H54 (cell line): ENCODE data around the gene MBNL1.
A peak's percentile ranks its signal among the peaks of the same experiment; 100 is the strongest.

Source experiments
- DNase-seq: peaks from one replicate; pipeline ENCODE4 v3.0.0; 2011; ENCODE audit warnings: low spot score, mixed read lengths; ENCODE audit not compliant: insufficient read length
- FAIRE-seq: peaks from 3 replicates; lab custom pipeline; 2011; peaks lifted over from hg19 to GRCh38; lab: Jason Lieb, UNC
- POLR2A ChIP-seq: IDR thresholded peaks from 2 replicates; pipeline ENCODE4 v1.6.1; 2011; ENCODE audit warnings: low read depth, mild to moderate bottlenecking, low read length

MBNL1 gene

DNA sequence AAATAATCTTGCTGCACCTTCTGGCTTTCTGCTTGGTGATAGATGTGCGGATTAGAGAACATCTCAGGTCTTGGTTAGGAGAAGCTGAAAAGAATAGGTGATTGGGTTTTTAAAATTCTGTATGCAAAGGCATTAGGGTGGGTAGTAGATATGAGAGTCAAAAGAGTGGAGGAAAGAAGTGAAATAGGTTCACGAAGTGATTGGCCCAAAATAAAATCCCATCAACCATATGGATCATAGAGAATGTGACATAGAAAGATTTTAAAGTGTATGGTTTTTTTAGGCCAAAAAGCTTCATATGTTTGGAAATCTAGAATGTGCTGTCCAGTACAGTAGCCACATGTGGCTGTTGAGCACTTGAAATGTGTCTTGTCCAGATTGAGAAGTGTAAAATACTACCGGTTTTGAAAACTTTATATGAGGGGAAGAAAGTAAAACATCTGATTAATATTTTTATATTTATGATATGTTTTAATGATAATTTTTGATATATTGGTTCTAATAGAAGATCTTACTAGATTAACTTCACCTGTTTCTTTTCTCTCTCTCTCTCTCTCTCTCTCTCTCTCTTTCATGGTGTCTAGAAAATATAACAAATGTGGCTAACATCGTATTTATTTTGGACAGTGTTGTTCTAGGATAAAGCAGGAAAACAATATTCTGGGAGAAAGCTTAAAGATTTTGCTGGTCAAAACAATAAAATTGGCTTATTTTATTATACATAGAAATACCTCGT is 2.9 kb downstream of the MBNL1 start:
- FAIRE-seq (no peak), DNase-seq (no peak)
- TF ChIP-seq POLR2A, result no peak

DNA sequence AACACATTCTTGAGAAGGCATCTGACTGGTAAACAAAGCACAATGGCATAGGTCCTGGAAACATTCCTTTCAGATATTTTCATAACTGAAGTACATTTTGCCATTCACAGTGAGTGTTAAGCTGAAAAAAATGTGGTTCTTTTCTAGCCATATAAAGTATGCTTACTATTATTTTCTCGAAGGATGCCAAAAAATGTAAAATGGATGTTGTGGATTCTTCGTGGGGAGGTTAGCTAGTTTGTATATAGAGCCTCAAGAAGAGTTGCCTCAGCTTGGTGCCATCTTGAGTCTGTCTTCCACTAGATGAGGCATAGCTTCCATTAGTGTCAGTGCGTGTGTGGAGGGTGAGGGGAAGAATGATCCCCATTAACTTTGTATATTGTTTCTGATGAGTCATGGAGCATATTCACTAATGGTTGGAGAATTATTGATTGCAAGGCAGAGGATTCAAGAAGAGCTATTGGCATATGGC is 4.1 kb downstream of the MBNL1 start:
- FAIRE-seq, result peak; percentile 85
- no peak for TF ChIP-seq POLR2A
- DNase-seq, result no peak

DNA sequence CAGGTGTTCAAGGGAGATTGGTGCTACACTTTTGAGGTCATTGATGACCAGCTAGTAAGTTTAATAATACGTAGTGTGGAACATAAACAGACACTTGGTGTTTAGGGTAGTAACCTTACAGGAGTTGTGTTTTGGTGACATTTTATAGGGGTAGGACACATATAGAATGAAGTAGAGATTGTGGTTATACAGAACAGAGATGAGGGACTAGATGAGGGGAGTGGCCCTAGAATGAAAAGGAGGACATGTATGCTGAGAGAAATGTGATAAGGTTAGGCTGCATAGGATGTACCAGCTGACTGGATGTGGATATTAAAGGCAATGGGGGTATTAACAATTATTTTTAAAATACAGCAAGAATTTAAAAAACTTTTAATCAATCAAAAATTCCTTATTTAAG is 8.0 kb downstream of the MBNL1 start:
- FAIRE-seq, result no peak
- no peak for TF ChIP-seq POLR2A
- DNase-seq, result no peak

- no peak for TF ChIP-seq POLR2A
- FAIRE-seq, result peak; percentile 61
- DNase-seq, result no peak
These were observed 8.5 kb downstream of the MBNL1 start for GRCh38 chr3:152277198-152277597.

- peak; percentile 53 for FAIRE-seq
These were observed 10.2 kb downstream of the MBNL1 start for GRCh38 chr3:152278756-152279427.

GRCh38 chr3:152279479-152279878 is 10.8 kb downstream of the MBNL1 start:
- DNase-seq (no peak), FAIRE-seq (no peak)
- no peak for TF ChIP-seq POLR2A

More at GRCh38 chr3:152278756-152279427, 10.2 kb downstream of the MBNL1 start:
- DNase-seq, result no peak
- no peak for TF ChIP-seq POLR2A

DNA sequence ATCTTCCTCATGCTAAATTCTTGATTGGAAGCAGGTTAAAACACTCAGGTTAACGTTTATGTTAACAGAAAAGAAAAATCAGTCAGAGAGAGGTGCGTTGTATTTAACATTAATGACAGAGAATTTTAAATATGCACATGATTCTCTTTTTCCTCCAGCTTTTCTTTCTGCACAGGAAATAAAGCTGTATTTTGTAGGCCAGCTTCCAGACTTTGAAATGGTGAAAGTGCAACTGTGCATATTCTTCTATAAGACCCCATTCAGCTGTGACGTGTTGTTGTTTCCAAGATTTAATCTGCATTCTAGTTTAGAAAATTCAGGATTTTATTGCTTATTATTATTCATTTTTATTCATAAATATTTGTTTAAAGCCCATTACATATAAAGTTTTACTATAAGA is 11.8 kb downstream of the MBNL1 start:
- no peak for FAIRE-seq
- no peak for DNase-seq
- no peak for TF ChIP-seq POLR2A

- peak; percentile 64 for FAIRE-seq
- TF ChIP-seq POLR2A, result no peak
- DNase-seq, result no peak
These were observed 12.5 kb downstream of the MBNL1 start for GRCh38 chr3:152281133-152281713.

- TF ChIP-seq POLR2A, result no peak
- DNase-seq, result no peak
- FAIRE-seq, result peak; percentile 88
These were observed 14.1 kb downstream of the MBNL1 start for GRCh38 chr3:152282813-152283212.

DNA sequence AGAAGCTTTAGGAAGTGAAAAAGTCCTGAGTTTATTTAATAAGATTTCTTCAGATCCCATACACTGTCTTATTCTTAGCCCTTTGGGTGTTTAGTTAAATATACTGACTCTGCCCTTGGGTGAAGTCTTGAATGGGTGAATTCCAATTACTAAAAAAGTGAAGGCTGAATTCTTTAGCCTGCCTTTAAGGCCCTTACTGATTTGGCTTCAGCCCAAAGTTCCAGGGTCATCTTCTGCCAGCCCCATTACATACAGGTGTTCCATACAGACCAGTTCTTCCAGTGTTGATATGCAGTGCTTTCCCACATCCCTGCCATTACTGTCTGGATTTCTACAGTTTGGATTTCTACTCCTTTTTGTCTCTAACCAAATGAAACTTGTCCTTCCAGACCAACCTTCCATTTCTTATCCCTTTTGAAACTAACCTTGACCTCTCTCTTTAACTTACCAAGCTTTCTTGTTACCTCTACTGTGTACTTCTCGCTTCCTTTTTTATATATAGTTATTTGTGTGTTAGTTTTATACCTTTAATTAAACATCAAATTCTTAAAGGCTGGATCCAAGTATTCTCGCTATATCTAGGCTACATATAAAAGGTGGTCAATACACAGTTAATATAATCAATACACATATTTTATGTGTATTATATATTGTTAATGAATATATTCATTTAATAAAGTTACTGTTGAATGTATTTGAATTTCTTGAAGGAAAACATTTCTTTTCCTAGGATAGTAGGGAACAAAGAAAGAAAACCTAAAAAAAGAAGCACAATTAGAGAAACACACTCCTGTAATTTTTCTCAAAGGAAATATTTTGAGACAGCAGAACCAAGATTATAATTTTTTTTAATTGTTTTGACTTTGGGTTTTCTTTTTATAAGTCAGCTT is 15.0 kb downstream of the MBNL1 start:
- peak; percentile 62 for FAIRE-seq
- DNase-seq, result no peak
- no peak for TF ChIP-seq POLR2A

DNA sequence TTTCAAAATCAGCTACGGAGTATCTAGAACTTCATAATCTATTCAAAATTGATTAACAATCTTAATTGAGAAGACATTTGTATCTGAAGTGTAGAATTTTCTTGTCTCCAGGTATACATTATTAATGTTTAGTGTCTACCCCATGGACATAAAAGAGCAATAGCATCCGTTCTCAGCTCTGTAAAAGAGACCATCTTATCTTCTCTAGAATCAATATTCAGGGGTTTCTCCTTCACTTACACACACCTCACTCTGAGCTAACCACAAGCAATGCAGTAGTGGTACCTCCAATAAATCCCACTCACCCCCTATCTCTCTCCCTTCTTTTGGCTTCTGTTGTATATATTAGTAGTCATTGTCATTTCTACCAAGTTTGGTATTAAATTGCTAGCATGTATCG is 16.2 kb downstream of the MBNL1 start:
- no peak for DNase-seq
- no peak for FAIRE-seq
- TF ChIP-seq POLR2A, result no peak

- DNase-seq (no peak), FAIRE-seq (no peak)
- no peak for TF ChIP-seq POLR2A
These were observed 16.8 kb downstream of the MBNL1 start for GRCh38 chr3:152285509-152285908.

GRCh38 chr3:152287898-152288576 is 19.3 kb downstream of the MBNL1 start:
- no peak for DNase-seq
- peak; percentile 41 for FAIRE-seq
- no peak for TF ChIP-seq POLR2A
